Smooth muscle cell (in vitro differentiated cells): Measurements from ENCODE around the gene VIPR1. TPM values are rescaled to one million over a fixed set of nuclear protein-coding genes. Genes with fewer than 3 reads are reported as not detected.

Source experiments
- DNase-seq: peaks from one replicate; lab custom pipeline; 2025; ENCODE audit not compliant: unreplicated experiment; lab: John Stamatoyannopoulos, UW
- H2AFZ ChIP-seq: fragments of 200-600 bp; sonication (generic); 2 replicates; pipeline ENCODE4 v1.6.0; 2016; ENCODE audit warnings: antibody characterized with exemption, low read depth, mild to moderate bottlenecking
- H3F3A ChIP-seq: fragments of 200-600 bp; sonication (generic); 2 replicates; pipeline ENCODE4 v1.6.0; 2017; ENCODE audit warnings: antibody characterized with exemption, low read depth
- H3K27ac ChIP-seq: fragments of 200-600 bp; sonication (generic); 2 replicates; pipeline ENCODE4 v1.5.1; 2016; ENCODE audit warnings: low read depth, mild to moderate bottlenecking
- H3K27me3 ChIP-seq: fragments of 200-600 bp; sonication (generic); 2 replicates; pipeline ENCODE4 v1.6.1; 2016; ENCODE audit warnings: low read depth, mild to moderate bottlenecking
- H3K36me3 ChIP-seq: fragments of 200-600 bp; sonication (generic); 2 replicates; pipeline ENCODE4 v1.5.1; 2016; ENCODE audit warnings: low read depth
- H3K4me1 ChIP-seq: fragments of 200-600 bp; sonication (generic); 2 replicates; pipeline ENCODE4 v1.5.1; 2016; ENCODE audit warnings: low read depth
- H3K4me2 ChIP-seq: fragments of 200-600 bp; sonication (generic); 2 replicates; pipeline ENCODE4 v1.6.0; 2016; ENCODE audit warnings: mild to moderate bottlenecking
- H3K4me3 ChIP-seq: fragments of 200-600 bp; sonication (generic); 2 replicates; pipeline ENCODE4 v1.5.1; 2016; ENCODE audit warnings: mild to moderate bottlenecking
- H3K79me2 ChIP-seq: fragments of 200-600 bp; sonication (generic); 2 replicates; pipeline ENCODE4 v1.6.0; 2016; ENCODE audit warnings: low read depth, mild to moderate bottlenecking
- H3K9ac ChIP-seq: fragments of 200-600 bp; sonication (generic); 2 replicates; pipeline ENCODE4 v1.6.0; 2016; ENCODE audit warnings: low read depth
- H3K9me3 ChIP-seq: fragments of 200-600 bp; sonication (generic); replicated peaks from 2 replicates; pipeline ENCODE4 v1.5.1; 2016; ENCODE audit warnings: low read depth
- H4K20me1 ChIP-seq: fragments of 200-600 bp; sonication (generic); 2 replicates; pipeline ENCODE4 v1.6.0; 2016; ENCODE audit warnings: low read depth
- CTCF ChIP-seq: fragments of 200-600 bp; sonication (generic); IDR thresholded peaks from 2 replicates; pipeline ENCODE4 v1.5.1; 2017; ENCODE audit warnings: borderline replicate concordance, mild to moderate bottlenecking, antibody characterized with exemption; ENCODE audit not compliant: insufficient read depth, poor library complexity, severe bottlenecking
- WGBS: methylation state at CpG from one replicate; pipeline ENCODE4 v1.1.7; 2016; ENCODE audit warnings: low lambda C conversion rate; 5-methylcytosine and 5-hydroxymethylcytosine counted together
- polyA plus RNA-seq: library from polyadenylated mRNA; unstranded; fragments of >200 nt; fragmentation: Nextera tagmentation; extraction: Ambion mirVana; gene quantifications from 2 replicates; pipeline ENCODE4 v1.2.1, GENCODE V29; 2016
- total RNA-seq: library from RNA; depleted of rRNA; stranded (reverse); fragments of >200 nt; gene quantifications from 2 replicates; pipeline ENCODE4 v1.2.3, GENCODE V29; 2014

VIPR1 gene
- total and polyA plus RNA-seq, 2 experiments from 2014 or later, result 0.86 to 1.3 TPM

DNA sequence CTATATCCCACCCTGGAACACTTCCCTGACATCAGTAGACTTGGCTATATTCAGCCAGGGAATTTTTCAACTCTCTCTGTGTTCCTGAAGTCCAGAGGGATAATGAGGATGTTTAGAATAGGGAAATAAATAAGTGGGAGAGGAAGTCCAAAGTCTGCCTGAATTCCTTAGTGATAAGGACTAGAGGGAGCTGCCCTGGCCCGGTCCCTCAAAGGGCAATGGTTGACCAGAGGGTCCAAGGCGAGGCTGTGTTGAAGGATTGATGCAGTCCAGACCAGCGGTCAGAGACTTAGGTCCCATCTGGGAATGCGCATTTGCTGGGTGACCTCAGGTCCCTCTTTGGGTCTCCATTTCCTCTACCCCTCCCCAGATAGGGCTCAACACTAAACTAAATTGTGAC is 7.9 kb downstream of the VIPR1 start:
- no peak for DNase-seq
- no peak for TF ChIP-seq CTCF
- Histone ChIP-seq H3K27ac (no peak overlapping the region), H3K79me2 (no peaks in the 10 kb centered on the region), H3K36me3 (no peaks in the 10 kb centered on the region), H3K4me2 (no peak overlapping the region), H3K4me1 (no peaks in the 10 kb centered on the region), H2AFZ (no peak overlapping the region), H3K27me3 (no peaks in the 10 kb centered on the region), H4K20me1 (no peaks in the 10 kb centered on the region), H3F3A (no peaks in the 10 kb centered on the region), H3K9me3 (no peaks in the 10 kb centered on the region), H3K4me3 (no peak overlapping the region), H3K9ac (no peak overlapping the region)
- WGBS, result 83% methylated on average over 4 of the region's 4 CpGs

- no peak for DNase-seq
- Histone ChIP-seq H3K4me2 (no peak overlapping the region), H3K36me3 (no peaks in the 10 kb centered on the region), H3F3A (no peaks in the 10 kb centered on the region), H3K9me3 (no peaks in the 10 kb centered on the region), H3K4me3 (no peak overlapping the region), H3K9ac (no peak overlapping the region), H3K27ac (no peak overlapping the region), H2AFZ (no peak overlapping the region), H4K20me1 (no peaks in the 10 kb centered on the region), H3K27me3 (no peaks in the 10 kb centered on the region), H3K4me1 (no peaks in the 10 kb centered on the region), H3K79me2 (no peaks in the 10 kb centered on the region)
- 89% methylated on average over 1 of the region's 1 CpG for WGBS
- no peak for TF ChIP-seq CTCF
Measured at GRCh38 chr3:42511201-42511600, 8.8 kb downstream of the VIPR1 start.

- H3K36me3 ChIP-seq, result no peaks in the 10 kb centered on the region
- no peak overlapping the region for H2AFZ ChIP-seq
- H3K9me3 ChIP-seq, result no peaks in the 10 kb centered on the region
- WGBS, result 87% methylated on average over 2 of the region's 2 CpGs
- H3K4me1 ChIP-seq, result no peaks in the 10 kb centered on the region
- H3K27me3 ChIP-seq, result no peaks in the 10 kb centered on the region
- H3K27ac ChIP-seq, result no peak overlapping the region
- DNase-seq, result no peak
- no peak for TF ChIP-seq CTCF
- no peak overlapping the region for H3K9ac ChIP-seq
- H4K20me1 ChIP-seq, result no peaks in the 10 kb centered on the region
- no peak overlapping the region for H3K4me3 ChIP-seq
- H3K4me2 ChIP-seq, result no peak overlapping the region
- H3F3A ChIP-seq, result no peaks in the 10 kb centered on the region
- no peaks in the 10 kb centered on the region for H3K79me2 ChIP-seq
Measured at GRCh38 chr3:42511736-42512135, 9.3 kb downstream of the VIPR1 start.

GRCh38 chr3:42513121-42513520 is 10.7 kb downstream of the VIPR1 start:
- H3K27ac ChIP-seq, result no peak overlapping the region
- H4K20me1 ChIP-seq, result no peaks in the 10 kb centered on the region
- H3K36me3 ChIP-seq, result no peaks in the 10 kb centered on the region
- no peaks in the 10 kb centered on the region for H3F3A ChIP-seq
- H3K4me3 ChIP-seq, result no peak overlapping the region
- DNase-seq, result no peak
- no peak overlapping the region for H3K4me2 ChIP-seq
- no peak overlapping the region for H2AFZ ChIP-seq
- WGBS, result 93% methylated on average over 3 of the region's 3 CpGs
- H3K9ac ChIP-seq, result no peak overlapping the region
- no peaks in the 10 kb centered on the region for H3K79me2 ChIP-seq
- H3K27me3 ChIP-seq, result no peaks in the 10 kb centered on the region
- no peaks in the 10 kb centered on the region for H3K9me3 ChIP-seq
- no peaks in the 10 kb centered on the region for H3K4me1 ChIP-seq
- TF ChIP-seq CTCF, result no peak
